ENCODE measurements around the gene C1orf53. TPM values are rescaled to one million over a fixed set of nuclear protein-coding genes. Genes with fewer than 3 reads are reported as not detected.
"Not testable (repeated sequence)": the region's sequence is repeated elsewhere in the genome, so short reads cannot be mapped to it uniquely, and the experiment has no call there.

C1orf53 gene
- total RNA-seq, 2 donors from 2014 or later, result 1.7 to 3.5 TPM

DNA sequence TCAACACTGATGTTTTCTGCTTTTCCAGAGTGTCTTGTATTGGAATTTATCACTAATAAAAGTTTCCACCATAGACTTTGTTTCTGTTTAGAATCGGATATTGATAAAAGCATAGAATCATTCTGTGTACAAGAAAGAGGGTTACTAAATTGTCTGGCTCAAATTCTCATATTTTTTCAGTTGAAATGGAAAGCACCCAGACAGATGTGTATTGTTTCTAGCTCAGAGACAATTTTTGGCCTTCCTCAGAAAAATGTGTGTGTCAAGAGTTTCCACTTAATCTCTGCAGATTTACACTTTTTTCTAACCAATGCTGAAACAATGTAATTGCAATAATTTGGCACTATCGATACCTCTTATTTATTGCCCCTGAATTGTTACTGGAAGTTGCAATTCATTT lies 35.0 kb downstream of the C1orf53 start:
- Histone ChIP-seq H3K36me3 (ENCODE audit: control insufficient read depth, insufficient read depth, low read length) (no peaks in the 10 kb centered on the region), H3K27ac (ENCODE audit: low read depth, low read length) (no peak overlapping the region), H3K4me1 (ENCODE audit: control insufficient read depth, insufficient read depth, low read length) (no peaks in the 10 kb centered on the region), H3K9me3 (ENCODE audit: control insufficient read depth, low read length) (no peaks in the 10 kb centered on the region), H3K9ac (ENCODE audit: extremely low read depth, low read length, poor library complexity, severe bottlenecking) (no peak overlapping the region), H3K27me3 (ENCODE audit: control insufficient read depth, insufficient read depth, low read length, poor library complexity, severe bottlenecking) (no peaks in the 10 kb centered on the region), H3K4me3 (ENCODE audit: low read length) (no peak overlapping the region)
- Mint-ChIP-seq H3K4me1 (no peaks in the 10 kb centered on the region), H3K27me3 (ENCODE audit: insufficient read depth) (no peaks in the 10 kb centered on the region), H3K36me3 (ENCODE audit: low read depth) (no peaks in the 10 kb centered on the region), H3K4me3 (no peak overlapping the region), H3K27ac (no peak overlapping the region), H3K9me3 (no peaks in the 10 kb centered on the region)
- TF ChIP-seq, protein P1, sequence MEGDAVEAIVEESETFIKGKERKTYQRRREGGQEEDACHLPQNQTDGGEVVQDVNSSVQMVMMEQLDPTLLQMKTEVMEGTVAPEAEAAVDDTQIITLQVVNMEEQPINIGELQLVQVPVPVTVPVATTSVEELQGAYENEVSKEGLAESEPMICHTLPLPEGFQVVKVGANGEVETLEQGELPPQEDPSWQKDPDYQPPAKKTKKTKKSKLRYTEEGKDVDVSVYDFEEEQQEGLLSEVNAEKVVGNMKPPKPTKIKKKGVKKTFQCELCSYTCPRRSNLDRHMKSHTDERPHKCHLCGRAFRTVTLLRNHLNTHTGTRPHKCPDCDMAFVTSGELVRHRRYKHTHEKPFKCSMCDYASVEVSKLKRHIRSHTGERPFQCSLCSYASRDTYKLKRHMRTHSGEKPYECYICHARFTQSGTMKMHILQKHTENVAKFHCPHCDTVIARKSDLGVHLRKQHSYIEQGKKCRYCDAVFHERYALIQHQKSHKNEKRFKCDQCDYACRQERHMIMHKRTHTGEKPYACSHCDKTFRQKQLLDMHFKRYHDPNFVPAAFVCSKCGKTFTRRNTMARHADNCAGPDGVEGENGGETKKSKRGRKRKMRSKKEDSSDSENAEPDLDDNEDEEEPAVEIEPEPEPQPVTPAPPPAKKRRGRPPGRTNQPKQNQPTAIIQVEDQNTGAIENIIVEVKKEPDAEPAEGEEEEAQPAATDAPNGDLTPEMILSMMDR (conservative IDR thresholded peaks at IDR 0.05), result no peak
- DNase-seq, result no peak
- WGBS, 2 experiments (ENCODE audit: insufficient coverage in 1 of 2, insufficient read length in 1 of 2), result 91% methylated on average over 2 of the region's 2 CpGs; no CpG with 5 or more reads in 1 of the 2 experiments

DNA sequence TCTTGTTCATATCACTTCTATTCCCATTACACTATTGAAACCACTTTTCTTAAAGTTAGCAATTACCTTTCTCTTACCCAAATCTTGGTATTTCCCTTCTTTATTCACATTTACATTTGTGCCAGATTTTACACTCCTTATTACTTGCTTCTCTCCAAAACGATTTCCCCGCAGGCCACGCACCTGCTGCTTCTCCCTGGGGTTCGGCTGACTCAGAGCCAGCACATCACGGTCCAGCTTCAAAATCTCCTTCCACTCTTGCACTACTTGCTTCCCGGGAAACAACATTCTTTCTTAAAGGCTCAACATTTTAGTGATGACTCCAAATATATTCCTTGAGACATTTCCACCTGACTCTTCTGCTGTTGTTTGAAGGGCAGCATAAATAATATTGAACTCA lies 35.5 kb downstream of the C1orf53 start:
- TF ChIP-seq, protein P1 (conservative IDR thresholded peaks at IDR 0.05), result no peak
- no peaks in the 10 kb centered on the region for H3K4me1 Mint-ChIP-seq
- no peak overlapping the region for H3K9ac ChIP-seq (ENCODE audit: extremely low read depth, low read length, poor library complexity, severe bottlenecking)
- 80 to 86% methylated on average over 6 of the region's 6 CpGs for WGBS, 2 experiments (ENCODE audit: insufficient coverage in 1 of 2, insufficient read length in 1 of 2)
- no peaks in the 10 kb centered on the region for H3K9me3 Mint-ChIP-seq
- no peaks in the 10 kb centered on the region for H3K36me3 ChIP-seq (ENCODE audit: control insufficient read depth, insufficient read depth, low read length)
- H3K9me3 ChIP-seq (ENCODE audit: control insufficient read depth, low read length), result no peaks in the 10 kb centered on the region
- H3K27ac ChIP-seq (ENCODE audit: low read depth, low read length), result no peak overlapping the region
- H3K36me3 Mint-ChIP-seq (ENCODE audit: low read depth), result no peaks in the 10 kb centered on the region
- no peaks in the 10 kb centered on the region for H3K27me3 Mint-ChIP-seq (ENCODE audit: insufficient read depth)
- H3K4me3 Mint-ChIP-seq, result no peak overlapping the region
- H3K4me1 ChIP-seq (ENCODE audit: control insufficient read depth, insufficient read depth, low read length), result no peaks in the 10 kb centered on the region
- H3K27me3 ChIP-seq (ENCODE audit: control insufficient read depth, insufficient read depth, low read length, poor library complexity, severe bottlenecking), result no peaks in the 10 kb centered on the region
- no peak for DNase-seq
- no peak overlapping the region for H3K27ac Mint-ChIP-seq
- no peak overlapping the region for H3K4me3 ChIP-seq (ENCODE audit: low read length)

DNA sequence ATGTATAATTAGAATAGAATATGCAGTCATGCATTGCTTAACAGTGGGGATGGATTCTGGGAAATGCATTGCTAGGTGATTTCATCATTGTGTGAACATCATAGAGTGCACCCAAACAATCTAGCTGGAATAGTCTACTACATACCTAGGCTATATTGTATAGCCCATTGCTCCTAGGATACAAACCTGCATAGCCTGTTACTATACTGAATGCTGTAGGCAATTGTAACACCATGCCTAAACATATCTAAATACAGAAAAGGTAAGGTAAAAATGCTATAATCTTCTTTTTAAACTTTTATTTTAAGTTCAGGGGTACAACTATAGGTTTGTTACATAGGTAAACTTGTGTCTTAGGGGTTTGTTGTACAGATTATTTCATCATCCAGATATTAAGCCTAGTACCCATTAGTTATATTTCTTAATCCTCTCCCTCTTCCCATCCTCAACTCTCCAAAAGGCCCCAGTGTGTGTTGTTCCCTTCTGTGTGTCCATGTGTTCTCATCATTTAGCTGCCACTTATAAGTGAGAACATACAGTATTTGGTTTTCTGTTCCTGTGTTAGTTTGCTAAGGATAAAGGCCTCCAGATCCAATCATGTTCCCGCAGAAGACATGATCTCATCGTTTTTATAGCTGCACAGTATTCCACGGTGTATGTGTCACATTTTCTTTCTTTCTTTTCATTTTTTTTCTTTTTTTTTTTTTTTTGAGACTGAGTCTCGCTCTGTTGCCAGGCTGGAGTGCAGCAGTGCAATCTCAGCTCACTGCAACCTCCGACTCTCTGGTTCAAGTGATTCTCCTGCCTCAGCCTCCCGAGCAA lies 36.9 kb downstream of the C1orf53 start:
- H3K4me1 Mint-ChIP-seq; H3K9me3 ChIP-seq (ENCODE audit: control insufficient read depth, low read length); H3K36me3 Mint-ChIP-seq (ENCODE audit: low read depth); H3K9me3 Mint-ChIP-seq; H3K4me3 Mint-ChIP-seq; H3K4me1 ChIP-seq (ENCODE audit: control insufficient read depth, insufficient read depth, low read length); H3K27me3 ChIP-seq (ENCODE audit: control insufficient read depth, insufficient read depth, low read length, poor library complexity, severe bottlenecking); H3K27ac ChIP-seq (ENCODE audit: low read depth, low read length); H3K27me3 Mint-ChIP-seq (ENCODE audit: insufficient read depth); H3K9ac ChIP-seq (ENCODE audit: extremely low read depth, low read length, poor library complexity, severe bottlenecking); H3K36me3 ChIP-seq (ENCODE audit: control insufficient read depth, insufficient read depth, low read length); H3K4me3 ChIP-seq (ENCODE audit: low read length); H3K27ac Mint-ChIP-seq; DNase-seq: not testable (repeated sequence)
- 82 to 85% methylated on average over 5 to 6 of the region's 6 CpGs for WGBS, 2 experiments (ENCODE audit: insufficient coverage in 1 of 2, insufficient read length in 1 of 2)

Measured in endodermal cell (in vitro differentiated cells).